GM18867 (cell line): ENCODE results near the gene ZSWIM6.
A peak's percentile ranks its signal among the peaks of the same experiment; 100 is the strongest.

Experiments used
- ATAC-seq: cut with Tn5 transposase; IDR thresholded peaks from one replicate; pipeline ENCODE4 v1.9.1; 2021; ENCODE audit warnings: mild to moderate bottlenecking, moderate library complexity; ENCODE audit not compliant: unreplicated experiment

ZSWIM6 gene

GRCh38 chr5:61526207-61526519 is 194.1 kb downstream of the ZSWIM6 start:
- no peak for ATAC-seq

DNA sequence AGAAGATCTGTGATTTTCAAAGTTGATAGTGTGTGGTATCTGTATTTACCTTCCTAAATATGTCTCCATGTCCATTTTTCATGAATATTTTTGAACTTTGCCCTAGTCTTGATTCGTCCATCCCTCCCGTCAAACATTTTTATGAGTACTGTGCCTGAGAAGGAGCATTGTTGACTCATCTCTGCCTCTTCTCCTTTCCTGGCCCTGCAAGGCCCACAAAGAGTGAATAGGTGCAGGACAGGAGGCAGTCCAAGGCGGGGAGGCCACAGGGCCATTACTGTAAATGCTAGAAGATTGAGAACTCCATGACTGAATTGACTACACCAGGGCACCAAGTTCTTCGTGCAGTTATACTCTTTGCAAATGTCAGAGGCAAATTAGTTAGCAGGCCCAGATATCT is 200.9 kb downstream of the ZSWIM6 start:
- no peak for ATAC-seq

GRCh38 chr5:61534481-61535267 is 202.6 kb downstream of the ZSWIM6 start:
- ATAC-seq, result peak; percentile 90

DNA sequence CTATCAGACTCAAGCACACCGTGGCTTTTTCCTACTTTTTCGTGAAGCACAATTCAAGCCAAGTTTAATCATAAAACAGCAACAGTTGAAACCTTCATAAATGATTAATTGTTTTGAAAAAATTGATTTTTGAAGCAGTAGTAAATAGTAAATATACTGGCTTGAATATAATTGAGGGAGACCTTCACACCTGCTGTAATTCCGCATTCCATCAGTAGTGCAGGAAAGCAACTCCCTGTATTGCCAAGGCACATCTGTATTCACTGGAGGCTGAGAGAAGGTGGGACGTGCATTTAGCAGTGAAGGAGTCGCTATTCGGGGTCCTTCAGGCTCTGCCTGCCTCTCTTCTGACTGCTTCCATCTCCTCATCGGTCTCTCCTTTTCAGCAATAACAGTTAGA is 203.8 kb downstream of the ZSWIM6 start:
- ATAC-seq, result no peak

- no peak for ATAC-seq
Observed at GRCh38 chr5:61536922-61537321, 204.9 kb downstream of the ZSWIM6 start.

DNA sequence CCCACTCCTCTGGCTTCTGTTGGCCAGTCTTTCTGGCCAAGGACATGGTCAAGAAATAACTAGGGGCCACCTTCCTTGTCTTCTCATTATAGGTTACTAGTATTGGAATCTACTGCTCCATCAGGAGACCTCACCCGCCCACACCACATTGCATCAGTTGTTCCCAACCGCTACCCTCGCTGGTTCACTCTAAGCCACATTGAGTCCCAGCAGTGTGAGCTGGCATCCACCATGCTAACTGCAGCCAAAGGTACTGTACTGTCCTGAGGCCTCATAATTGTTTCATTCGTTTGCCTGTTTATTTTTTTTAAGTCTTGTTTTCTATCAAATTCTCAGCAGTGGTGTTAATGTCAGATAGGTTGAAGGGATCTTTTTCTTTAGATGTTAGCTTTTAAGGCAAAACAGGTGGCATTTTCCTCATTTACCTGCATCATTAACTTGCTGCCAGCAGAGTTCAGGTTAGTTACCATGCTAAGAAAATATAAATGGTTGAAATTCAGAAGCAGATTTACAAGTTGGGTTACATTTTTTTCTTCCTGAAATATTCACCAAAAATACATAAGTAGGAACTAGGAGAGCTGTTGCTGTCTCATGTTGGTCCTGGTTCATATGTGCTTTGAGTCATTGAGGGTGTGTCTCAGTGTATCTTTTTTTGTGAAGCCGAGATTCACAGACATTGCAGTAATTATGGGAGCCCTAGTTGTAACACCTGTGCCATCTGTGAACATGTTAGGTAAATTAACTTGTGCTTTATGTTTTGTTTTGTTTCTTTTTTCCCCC is 206.9 kb downstream of the ZSWIM6 start:
- ATAC-seq, result no peak

DNA sequence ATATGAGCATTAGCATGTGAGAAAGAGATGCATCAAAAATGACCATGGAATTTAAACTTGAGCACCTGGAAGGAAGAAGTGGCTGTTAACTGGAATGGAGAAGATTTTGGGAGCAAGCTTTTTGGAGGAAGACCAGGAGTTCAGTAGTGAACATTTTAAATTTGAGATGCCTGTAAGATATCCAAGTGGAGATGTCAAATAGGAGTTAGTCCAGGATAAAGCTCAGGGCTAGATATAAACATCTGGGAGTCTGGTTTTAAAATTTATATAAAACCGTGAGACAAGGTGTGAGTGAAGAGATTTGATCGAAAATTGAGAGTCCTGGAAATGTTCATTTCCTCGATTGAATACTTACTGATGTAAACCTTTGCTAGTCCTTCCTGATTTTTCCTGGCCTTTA is 217.5 kb downstream of the ZSWIM6 start:
- no peak for ATAC-seq

DNA sequence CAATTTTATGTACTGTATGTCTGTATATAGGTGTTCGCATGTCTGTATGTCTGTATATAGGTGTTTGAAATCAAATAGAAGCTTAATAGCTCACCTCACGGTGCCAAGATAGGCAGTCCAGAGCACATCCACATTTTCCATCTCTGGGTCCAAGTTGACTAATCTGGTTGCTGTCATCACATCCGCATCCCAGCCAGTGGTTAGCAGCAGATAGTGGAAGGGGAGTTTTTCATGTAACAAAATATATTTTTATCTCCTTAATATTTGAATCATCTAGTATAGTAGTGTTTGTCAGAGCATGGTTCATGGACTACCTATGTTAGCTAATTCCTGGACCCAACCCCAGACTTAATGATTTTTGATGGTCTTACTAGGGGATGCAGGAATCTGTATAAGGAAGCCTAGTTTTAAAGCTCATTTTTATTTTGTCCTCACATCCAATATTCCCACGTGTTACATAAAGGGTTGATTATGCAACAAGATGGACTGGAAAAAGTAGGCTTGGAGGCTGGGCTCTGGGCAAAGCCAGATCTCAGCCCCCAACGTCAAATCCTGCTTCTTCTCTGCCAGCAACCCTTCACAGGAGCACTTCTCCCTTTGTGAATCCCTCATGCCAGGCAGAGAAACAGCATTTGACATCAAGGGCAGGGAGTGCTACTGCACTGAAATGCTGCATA is 219.7 kb downstream of the ZSWIM6 start:
- no peak for ATAC-seq

- no peak for ATAC-seq
Observed at GRCh38 chr5:61559146-61559545, 227.1 kb downstream of the ZSWIM6 start.

DNA sequence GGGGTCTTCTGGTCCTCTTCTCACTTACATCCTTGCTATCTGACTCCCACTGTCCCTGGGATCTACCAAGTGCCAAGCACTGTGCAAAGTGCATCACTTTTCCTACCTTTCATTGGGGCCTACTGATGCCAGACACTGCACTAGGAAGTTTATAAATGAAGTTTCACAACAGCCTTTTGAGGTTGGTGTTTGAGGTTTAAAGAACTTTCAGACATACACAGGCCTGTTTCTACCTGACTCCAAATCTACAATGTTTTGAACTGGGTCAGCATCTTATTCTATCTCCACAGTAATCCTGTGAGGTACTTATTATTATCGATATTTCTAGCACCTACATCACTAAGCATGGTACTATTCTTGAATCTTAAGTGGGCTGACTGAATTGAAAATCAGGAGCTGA is 227.7 kb downstream of the ZSWIM6 start:
- ATAC-seq, result no peak

GRCh38 chr5:61563401-61563800 is 231.3 kb downstream of the ZSWIM6 start:
- no peak for ATAC-seq

- no peak for ATAC-seq
Observed at GRCh38 chr5:61567337-61567736, 235.3 kb downstream of the ZSWIM6 start.

DNA sequence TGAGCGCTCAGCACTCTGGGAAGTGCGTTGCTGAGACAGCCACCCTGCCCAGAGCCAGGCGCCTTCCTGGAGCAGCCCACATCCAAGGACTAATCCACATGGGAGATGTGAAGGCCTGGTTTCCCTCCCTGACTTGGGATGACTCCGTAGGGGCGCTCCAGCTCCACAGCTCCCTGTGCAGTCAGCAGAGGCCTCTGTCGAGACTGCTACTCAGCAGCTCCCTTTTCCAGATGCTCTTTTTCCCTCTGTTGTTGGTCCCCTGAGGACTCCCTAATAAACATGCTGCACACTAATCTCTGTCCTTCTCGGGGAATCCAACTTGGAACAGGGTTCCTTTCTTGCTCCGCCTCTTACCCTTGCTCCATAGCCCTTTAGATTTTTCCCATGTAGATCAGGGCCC is 237.3 kb downstream of the ZSWIM6 start:
- ATAC-seq, result no peak

DNA sequence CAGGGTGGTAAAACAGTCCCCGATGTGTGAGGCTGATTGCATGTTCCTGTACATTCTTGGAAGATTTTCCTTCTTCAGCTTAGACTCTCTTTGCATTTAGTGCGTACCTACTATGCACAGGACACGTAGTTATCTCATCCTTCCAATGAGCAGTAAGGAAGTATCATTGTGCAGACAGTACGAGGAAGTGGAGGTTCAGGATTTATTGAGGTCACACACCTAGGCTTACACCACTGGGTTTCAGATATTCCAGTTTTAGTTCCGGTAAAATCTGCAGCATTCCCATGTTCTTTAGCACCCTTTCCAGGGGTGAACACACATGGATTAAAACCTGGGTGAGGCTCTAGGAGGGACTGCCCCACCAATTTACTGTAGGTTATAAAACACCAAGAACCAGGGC is 238.7 kb downstream of the ZSWIM6 start:
- ATAC-seq, result no peak

- no peak for ATAC-seq
Observed at GRCh38 chr5:61572959-61573358, 240.9 kb downstream of the ZSWIM6 start.

GRCh38 chr5:61575103-61575502 is 243.0 kb downstream of the ZSWIM6 start:
- no peak for ATAC-seq

GRCh38 chr5:61575581-61575980 is 243.5 kb downstream of the ZSWIM6 start:
- no peak for ATAC-seq

- no peak for ATAC-seq
Observed at GRCh38 chr5:61576556-61576955, 244.5 kb downstream of the ZSWIM6 start.

- ATAC-seq, result no peak
Observed at GRCh38 chr5:61578858-61579503, 246.9 kb downstream of the ZSWIM6 start.

DNA sequence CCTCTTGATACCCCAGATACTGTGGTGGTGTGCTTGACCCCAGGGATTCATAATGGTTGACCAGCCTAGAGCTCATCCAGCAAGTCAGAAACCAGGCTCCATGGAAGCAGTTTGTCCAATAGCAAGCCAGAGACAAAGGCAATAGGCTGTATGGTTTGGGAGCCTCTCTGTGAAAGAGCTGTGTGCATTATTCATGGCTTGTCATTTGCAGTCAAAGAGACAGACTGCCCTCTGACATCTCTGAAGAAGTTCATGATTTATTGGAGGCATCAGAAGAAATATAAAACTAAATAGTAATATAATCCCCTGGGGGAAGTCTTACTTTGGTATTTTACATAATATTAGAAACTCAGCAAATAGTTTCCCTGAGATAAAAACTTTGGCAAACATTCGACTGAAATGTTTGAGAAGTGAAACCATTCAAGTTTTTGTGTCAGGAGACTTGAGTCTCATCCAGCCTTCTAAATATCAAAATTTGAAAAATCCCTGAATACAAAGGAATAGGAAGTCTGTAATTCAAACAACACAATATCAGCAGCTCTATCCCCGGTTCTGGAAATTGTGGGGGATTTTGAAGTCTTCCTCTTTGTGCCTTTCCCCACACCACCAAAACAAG is 250.3 kb downstream of the ZSWIM6 start:
- no peak for ATAC-seq

DNA sequence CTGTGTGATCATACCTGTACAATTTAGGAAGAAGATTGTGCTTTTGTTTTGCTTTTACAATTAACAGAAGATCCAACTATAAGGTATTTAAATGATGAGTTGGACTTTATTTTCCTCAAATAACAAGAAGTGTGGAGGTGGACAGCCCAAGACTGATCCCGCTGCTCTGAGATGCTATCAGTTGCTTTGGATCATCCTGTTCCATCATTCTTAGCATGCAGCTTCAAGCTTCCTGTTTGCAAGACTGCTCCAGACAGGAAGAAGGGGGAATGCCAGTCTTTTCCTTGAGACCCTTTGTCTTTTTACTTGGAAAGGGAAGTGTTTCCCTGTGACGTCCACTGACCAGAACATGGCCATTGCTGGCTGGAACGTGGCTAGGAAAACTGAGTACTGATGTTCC is 250.8 kb downstream of the ZSWIM6 start:
- no peak for ATAC-seq
